ENCODE measurements around the gene SPATA16.

SPATA16 gene

DNA sequence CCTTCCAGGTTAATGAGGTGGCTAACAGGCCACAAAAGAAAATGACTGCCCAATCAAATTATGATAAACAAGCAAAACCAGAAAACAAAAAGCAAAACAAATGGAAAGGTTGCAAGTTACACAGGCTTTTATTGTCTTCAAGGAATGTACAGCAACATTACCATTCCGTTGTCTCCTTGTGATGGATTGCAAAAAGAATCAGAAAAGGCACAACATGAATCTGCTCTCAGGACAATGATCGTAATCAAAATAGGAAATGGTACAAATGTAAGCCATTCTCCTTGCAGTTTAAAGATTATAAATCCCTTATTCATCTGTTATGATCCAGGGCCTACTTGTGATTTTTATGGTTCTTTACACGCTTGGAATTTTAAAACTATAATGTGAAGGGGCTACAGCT is 264.7 kb downstream of the SPATA16 start:
- no peaks in the 10 kb centered on the region for H4K20me1 ChIP-seq (ENCODE audit: insufficient read depth, low read length)
- H3K4me1 ChIP-seq (ENCODE audit: low read length), result no peaks in the 10 kb centered on the region
- no peak for DNase-seq
- no peak overlapping the region for H3K9ac ChIP-seq (ENCODE audit: low read length)
- no peaks in the 10 kb centered on the region for H3K27me3 ChIP-seq (replicated peaks; ENCODE audit: insufficient read depth, low read length)
- no peaks in the 10 kb centered on the region for H3K9me2 ChIP-seq (replicated peaks; ENCODE audit: insufficient read depth, low read length)
- H3K4me2 ChIP-seq (ENCODE audit: low read depth, low read length), result no peak overlapping the region
- no peak overlapping the region for H3K4me3 ChIP-seq (ENCODE audit: low read length)
- no peaks in the 10 kb centered on the region for H3K36me3 ChIP-seq (replicated peaks; ENCODE audit: insufficient read depth, low read length)
- H3F3A ChIP-seq (ENCODE audit: insufficient read depth, low read length), result no peaks in the 10 kb centered on the region
- H3K27ac ChIP-seq (ENCODE audit: low read length), result no peak overlapping the region
- no peaks in the 10 kb centered on the region for H3K9me3 ChIP-seq (replicated peaks; ENCODE audit: insufficient read depth, low read length)
- TF ChIP-seq EZH2 (optimal IDR thresholded peaks at IDR 0.05; ENCODE audit: low read depth, low read length) (no peak), EZH2phosphoT487 (IDR thresholded peaks at IDR 0.05; ENCODE audit: low read length) (no peak)
- TF ChIP-seq, protein P1, sequence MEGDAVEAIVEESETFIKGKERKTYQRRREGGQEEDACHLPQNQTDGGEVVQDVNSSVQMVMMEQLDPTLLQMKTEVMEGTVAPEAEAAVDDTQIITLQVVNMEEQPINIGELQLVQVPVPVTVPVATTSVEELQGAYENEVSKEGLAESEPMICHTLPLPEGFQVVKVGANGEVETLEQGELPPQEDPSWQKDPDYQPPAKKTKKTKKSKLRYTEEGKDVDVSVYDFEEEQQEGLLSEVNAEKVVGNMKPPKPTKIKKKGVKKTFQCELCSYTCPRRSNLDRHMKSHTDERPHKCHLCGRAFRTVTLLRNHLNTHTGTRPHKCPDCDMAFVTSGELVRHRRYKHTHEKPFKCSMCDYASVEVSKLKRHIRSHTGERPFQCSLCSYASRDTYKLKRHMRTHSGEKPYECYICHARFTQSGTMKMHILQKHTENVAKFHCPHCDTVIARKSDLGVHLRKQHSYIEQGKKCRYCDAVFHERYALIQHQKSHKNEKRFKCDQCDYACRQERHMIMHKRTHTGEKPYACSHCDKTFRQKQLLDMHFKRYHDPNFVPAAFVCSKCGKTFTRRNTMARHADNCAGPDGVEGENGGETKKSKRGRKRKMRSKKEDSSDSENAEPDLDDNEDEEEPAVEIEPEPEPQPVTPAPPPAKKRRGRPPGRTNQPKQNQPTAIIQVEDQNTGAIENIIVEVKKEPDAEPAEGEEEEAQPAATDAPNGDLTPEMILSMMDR (IDR thresholded peaks at IDR 0.05; ENCODE audit: low read length), result no peak
- no peak overlapping the region for H2AFZ ChIP-seq (ENCODE audit: low read length)
- H3K79me2 ChIP-seq (ENCODE audit: low read length), result no peaks in the 10 kb centered on the region

DNA sequence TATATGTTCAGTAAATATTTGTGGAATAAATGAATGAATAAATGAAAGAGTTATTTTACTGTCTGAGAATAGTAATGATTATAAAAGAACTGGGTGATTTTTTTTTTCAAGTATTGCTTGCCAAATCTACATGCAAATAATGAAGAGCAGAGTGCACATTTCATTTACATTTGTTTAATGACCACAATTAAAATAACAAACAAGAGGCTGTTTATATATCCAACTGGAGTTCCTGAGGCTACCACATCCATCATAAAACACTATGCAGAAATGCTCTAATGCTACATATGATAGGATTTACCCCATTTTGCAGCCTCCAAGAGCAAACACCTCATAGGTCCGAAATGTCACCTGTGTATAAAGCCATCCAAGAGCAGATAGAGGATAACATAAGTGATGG is 266.0 kb downstream of the SPATA16 start:
- no peak for TF ChIP-seq EZH2phosphoT487 (IDR thresholded peaks at IDR 0.05; ENCODE audit: low read length)
- TF ChIP-seq, protein P1 (IDR thresholded peaks at IDR 0.05; ENCODE audit: low read length), result no peak
- TF ChIP-seq EZH2 (optimal IDR thresholded peaks at IDR 0.05; ENCODE audit: low read depth, low read length), result no peak
- Histone ChIP-seq H3K4me1 (ENCODE audit: low read length) (no peaks in the 10 kb centered on the region), H3K27me3 (replicated peaks; ENCODE audit: insufficient read depth, low read length) (no peaks in the 10 kb centered on the region), H3K9me2 (replicated peaks; ENCODE audit: insufficient read depth, low read length) (no peaks in the 10 kb centered on the region), H4K20me1 (ENCODE audit: insufficient read depth, low read length) (no peaks in the 10 kb centered on the region), H3K4me3 (ENCODE audit: low read length) (no peak overlapping the region), H3K36me3 (replicated peaks; ENCODE audit: insufficient read depth, low read length) (no peaks in the 10 kb centered on the region), H3K9ac (ENCODE audit: low read length) (no peak overlapping the region), H3K4me2 (ENCODE audit: low read depth, low read length) (no peak overlapping the region), H2AFZ (ENCODE audit: low read length) (no peak overlapping the region), H3K9me3 (replicated peaks; ENCODE audit: insufficient read depth, low read length) (no peaks in the 10 kb centered on the region), H3F3A (ENCODE audit: insufficient read depth, low read length) (no peaks in the 10 kb centered on the region), H3K27ac (ENCODE audit: low read length) (no peak overlapping the region), H3K79me2 (ENCODE audit: low read length) (no peaks in the 10 kb centered on the region)
- no peak for DNase-seq

DNA sequence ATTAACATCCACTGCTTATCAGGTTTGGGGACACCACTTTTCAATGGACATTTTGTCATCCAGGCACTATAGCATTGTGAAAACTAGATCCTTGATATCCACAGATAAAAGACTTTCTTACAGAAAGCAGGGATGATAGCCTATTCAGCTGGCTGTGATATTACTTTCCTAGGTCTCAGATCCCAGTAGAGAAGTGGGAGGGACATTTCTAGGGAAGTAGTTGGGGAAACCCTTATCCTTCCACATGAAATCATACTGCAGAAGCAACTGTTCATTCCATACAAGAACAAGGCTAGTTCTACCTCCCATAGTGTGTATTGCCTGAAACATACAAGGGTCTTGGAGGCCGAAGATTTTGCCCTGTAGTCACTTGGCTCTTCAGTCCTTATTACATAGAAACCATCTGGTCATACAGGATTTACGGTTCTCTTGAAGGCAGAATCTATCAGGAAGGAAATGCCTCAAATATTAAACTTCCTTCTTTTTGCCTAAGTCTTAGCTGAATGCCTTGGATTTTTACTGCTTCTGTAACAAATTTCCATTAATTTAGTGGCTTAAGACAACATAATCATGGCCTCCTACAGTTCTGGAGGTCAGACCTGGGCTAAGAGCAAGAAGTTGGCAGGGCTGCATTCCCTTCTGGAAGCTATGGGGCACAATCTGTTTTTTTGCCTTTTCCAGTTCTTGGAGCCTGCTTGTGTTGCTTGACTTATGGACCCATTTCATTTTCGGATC is 271.1 kb downstream of the SPATA16 start:
- no peak overlapping the region for H3K4me3 ChIP-seq (ENCODE audit: low read length)
- no peak overlapping the region for H3K9ac ChIP-seq (ENCODE audit: low read length)
- no peak overlapping the region for H3K4me2 ChIP-seq (ENCODE audit: low read depth, low read length)

More for the DNA sequence above, 271.1 kb downstream of the SPATA16 start:
- H3K27me3 ChIP-seq (replicated peaks; ENCODE audit: insufficient read depth, low read length), result no peaks in the 10 kb centered on the region
- H3K79me2 ChIP-seq (ENCODE audit: low read length), result no peaks in the 10 kb centered on the region
- H2AFZ ChIP-seq (ENCODE audit: low read length), result no peak overlapping the region
- no peaks in the 10 kb centered on the region for H4K20me1 ChIP-seq (ENCODE audit: insufficient read depth, low read length)
- no peak for DNase-seq
- no peaks in the 10 kb centered on the region for H3F3A ChIP-seq (ENCODE audit: insufficient read depth, low read length)
- H3K9me3 ChIP-seq (replicated peaks; ENCODE audit: insufficient read depth, low read length), result no peaks in the 10 kb centered on the region
- H3K36me3 ChIP-seq (replicated peaks; ENCODE audit: insufficient read depth, low read length), result no peaks in the 10 kb centered on the region
- TF ChIP-seq EZH2 (optimal IDR thresholded peaks at IDR 0.05; ENCODE audit: low read depth, low read length), result no peak
- TF ChIP-seq EZH2phosphoT487 (IDR thresholded peaks at IDR 0.05; ENCODE audit: low read length), result no peak
- TF ChIP-seq, protein P1 (IDR thresholded peaks at IDR 0.05; ENCODE audit: low read length), result no peak
- H3K4me1 ChIP-seq (ENCODE audit: low read length), result no peaks in the 10 kb centered on the region
- H3K27ac ChIP-seq (ENCODE audit: low read length), result no peak overlapping the region
- no peaks in the 10 kb centered on the region for H3K9me2 ChIP-seq (replicated peaks; ENCODE audit: insufficient read depth, low read length)
